ENCODE results near the gene AGBL1. TPM values are rescaled to one million over a fixed set of nuclear protein-coding genes. Genes with fewer than 3 reads are reported as not detected.
"Not testable (repeated sequence)": the region's sequence is repeated elsewhere in the genome, so short reads cannot be mapped to it uniquely, and the experiment has no call there.

The AGBL1 gene
- polyA plus RNA-seq, 4 donors, result 0.06 to 0.09 (median 0.09) TPM; not detected in 1

- DNase-seq (ENCODE audit: low read depth in 4 of 4, low spot score in 3 of 4), result no peak
Observed at GRCh38 chr15:86481720-86482119, 402.0 kb downstream of the AGBL1 start.

GRCh38 chr15:86483936-86484335 is 404.3 kb downstream of the AGBL1 start:
- DNase-seq (ENCODE audit: low read depth in 4 of 4, low spot score in 3 of 4), result no peak

DNA sequence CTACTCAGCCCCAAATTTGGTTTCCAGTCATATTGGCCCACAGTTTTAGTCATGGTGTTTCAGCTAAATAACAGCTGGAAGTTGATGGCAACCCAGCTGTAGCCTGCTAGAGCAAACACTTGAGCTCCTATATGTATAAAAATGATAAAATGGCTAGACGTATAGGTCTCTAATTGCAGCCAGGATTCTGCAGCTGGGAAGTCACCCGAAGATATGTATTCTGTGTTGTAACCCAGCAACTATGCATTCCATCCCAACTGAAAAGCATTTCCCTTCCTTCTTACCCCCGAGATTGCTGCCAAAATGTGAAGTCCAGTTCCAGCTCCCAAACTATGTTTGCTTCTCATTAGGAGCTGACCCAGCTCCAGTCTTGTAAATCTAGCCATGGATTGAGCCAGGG is 408.4 kb downstream of the AGBL1 start:
- DNase-seq (ENCODE audit: low read depth in 4 of 4, low spot score in 3 of 4), result no peak

DNA sequence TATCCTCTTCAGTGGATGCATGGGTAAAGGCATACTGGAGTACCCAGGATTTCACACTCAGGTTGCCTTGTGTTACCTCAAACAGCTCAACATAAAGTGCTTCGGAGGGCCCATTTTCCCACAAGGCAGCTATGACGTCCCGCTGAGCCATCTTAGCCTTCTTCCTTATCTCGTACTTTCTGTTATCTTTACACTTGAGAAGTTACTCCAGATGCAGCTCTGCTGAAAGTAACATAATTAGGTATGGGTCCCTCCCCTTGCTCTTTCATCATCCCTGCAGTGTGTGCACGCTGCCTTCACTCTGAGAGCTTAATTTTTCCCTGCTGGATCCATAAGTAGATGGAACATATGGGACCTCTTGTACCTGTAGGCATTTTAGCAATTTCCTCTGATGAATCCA is 410.3 kb downstream of the AGBL1 start:
- no peak for DNase-seq (ENCODE audit: low read depth in 4 of 4, low spot score in 3 of 4)

DNA sequence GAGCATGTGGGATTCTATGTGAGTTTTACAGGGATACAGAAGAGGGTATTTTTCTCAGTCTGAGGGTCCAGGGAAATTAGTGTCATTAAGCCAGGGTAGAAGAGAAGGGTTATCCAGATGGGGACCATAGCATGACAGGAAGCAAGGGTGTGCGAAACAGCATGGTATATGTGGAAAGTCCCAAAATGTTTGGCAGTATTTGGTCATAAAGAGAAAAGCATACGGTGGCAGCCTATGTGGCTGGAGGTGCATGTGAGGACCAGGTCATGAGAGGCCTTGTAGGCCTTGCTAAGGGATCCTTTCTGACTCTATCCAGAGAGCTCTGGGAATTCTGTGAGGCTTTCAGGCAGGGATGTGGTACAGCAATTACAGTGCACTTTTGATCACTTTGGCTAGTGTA is 411.4 kb downstream of the AGBL1 start:
- no peak for DNase-seq (ENCODE audit: low read depth in 4 of 4, low spot score in 3 of 4)

- no peak for DNase-seq (ENCODE audit: low read depth in 4 of 4, low spot score in 3 of 4)
Observed at GRCh38 chr15:86493884-86494283, 414.2 kb downstream of the AGBL1 start.

GRCh38 chr15:86494475-86494874 is 414.8 kb downstream of the AGBL1 start:
- no peak for DNase-seq (ENCODE audit: low read depth in 4 of 4, low spot score in 3 of 4)

DNA sequence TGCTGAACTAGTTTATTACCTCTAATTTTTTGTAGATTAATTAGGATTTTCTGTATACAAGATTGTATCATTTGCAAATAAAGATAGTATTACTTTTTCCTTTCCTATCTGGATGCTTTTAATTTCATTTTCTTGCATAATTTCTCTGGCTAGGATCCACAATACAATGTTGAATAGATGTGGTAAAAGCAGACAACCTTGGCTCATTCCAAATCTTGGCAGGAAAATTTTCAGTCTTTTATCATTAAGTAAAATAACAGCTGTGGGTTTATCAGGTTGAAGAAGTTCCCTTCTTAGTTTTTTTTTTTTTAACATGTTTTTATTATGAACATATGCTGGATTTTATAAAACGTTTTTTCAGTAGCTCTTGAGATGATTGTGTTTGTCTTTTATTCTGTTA is 422.6 kb downstream of the AGBL1 start:
- no peak for DNase-seq (ENCODE audit: low read depth in 4 of 4, low spot score in 3 of 4)

DNA sequence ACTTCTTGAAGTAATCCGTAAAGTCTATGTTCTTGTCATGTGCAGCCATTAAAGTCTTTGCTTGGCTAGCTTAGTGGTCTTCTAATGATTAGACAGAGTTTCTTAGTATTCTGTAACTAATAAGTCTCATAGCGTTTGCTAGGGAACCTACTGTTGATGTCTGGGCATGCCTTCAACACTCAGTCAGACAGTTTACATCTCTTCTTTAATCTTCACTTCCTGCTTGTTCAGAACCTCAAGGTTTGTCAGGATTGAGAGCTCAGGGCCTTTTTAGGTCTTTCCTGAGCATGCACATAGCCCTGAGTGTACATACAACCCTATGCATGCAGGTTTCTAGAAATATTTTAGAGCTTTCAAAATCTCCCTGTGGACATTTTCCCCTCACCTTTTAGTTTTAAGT is 426.3 kb downstream of the AGBL1 start:
- DNase-seq (ENCODE audit: low read depth in 4 of 4, low spot score in 3 of 4), result no peak

DNA sequence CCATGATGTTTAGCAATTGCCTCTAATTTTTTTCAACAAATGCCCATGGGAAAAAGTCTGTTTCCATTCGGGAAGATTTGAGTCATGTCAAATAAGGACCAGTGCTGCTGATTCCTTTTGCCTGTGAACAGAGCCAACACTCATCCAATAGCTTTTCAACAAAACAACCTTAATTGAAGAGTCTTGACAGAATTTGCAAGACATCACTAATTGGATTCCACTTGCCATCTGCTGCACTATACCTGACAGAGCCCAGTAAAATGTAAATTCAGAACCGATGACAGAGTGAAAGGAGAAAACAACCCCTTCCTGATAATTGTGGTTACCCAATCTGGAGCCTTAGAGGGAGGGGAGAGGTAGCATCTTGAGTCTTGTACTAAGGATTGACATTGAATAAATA is 426.7 kb downstream of the AGBL1 start:
- DNase-seq (ENCODE audit: low read depth in 4 of 4, low spot score in 3 of 4), result no peak

GRCh38 chr15:86515625-86516024 is 436.0 kb downstream of the AGBL1 start:
- no peak for DNase-seq (ENCODE audit: low read depth in 4 of 4, low spot score in 3 of 4)

GRCh38 chr15:86522721-86523120 is 443.1 kb downstream of the AGBL1 start:
- DNase-seq (ENCODE audit: low read depth in 4 of 4, low spot score in 3 of 4), result no peak

GRCh38 chr15:86526938-86527690 is 447.4 kb downstream of the AGBL1 start:
- DNase-seq (ENCODE audit: low read depth in 4 of 4, low spot score in 3 of 4), result no peak

DNA sequence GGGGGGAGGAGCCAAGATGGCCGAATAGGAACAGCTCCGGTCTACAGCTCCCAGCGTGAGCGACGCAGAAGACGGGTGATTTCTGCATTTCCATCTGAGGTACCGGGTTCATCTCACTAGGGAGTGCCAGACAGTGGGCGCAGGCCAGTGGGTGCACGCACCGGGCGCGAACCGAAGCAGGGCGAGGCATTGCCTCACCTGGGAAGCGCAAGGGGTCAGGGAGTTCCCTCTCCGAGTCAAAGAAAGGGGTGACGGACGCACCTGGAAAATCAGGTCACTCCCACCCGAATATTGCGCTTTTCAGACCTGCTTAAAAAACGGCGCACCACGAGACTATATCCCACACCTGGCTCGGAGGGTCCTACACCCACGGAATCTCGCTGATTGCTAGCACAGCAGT is 448.4 kb downstream of the AGBL1 start:
- not testable (repeated sequence) for DNase-seq (ENCODE audit: low read depth in 4 of 4, low spot score in 3 of 4)

DNA sequence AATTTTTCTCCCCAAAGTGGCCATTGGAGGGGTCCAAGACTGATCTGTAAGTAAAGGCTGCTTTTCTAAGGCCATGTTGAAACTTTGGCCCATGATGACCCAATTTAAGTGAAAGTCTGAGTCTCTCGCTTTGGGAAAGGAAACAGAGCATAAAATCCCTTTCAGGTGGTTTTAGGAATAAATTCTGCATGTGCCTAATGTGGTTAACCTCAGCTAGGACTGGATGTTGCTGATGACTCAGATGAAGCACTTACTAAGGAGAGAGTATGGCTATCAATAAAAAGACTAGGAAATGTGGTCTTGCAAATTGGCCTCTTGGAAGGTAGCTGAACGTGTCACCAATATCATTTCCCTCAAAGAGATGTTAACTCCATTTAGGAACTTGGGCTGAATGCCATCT is 458.5 kb downstream of the AGBL1 start:
- no peak for DNase-seq (ENCODE audit: low read depth in 4 of 4, low spot score in 3 of 4)

DNA sequence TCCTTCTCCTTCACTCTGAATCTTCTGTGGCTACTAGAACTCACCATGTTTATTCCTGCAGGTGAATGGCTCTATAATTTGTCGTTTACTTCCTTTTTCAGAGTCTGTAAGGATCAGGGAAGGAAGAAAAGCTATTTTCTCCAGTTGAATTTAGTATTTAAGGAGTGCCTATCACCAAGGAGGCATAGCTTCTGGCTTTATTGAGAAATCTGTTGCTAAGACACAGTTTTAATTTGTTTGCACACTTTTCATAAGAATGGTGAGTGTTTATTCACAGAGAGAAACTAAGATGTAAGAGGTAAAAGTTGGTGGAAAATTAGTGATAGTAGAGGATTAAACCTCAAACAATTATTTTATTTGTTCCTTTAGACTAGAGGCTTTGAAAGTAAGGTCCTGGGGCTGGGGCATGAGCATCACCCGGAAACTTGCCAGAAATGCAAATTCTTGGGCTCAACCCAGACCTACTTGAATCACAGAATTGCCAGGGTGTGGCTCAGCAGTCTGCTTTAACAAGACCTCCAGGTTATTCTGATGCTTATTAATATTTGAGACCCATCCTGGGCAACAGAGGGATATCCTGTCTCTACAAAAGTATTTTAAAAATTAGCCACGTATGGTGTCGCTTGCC is 461.3 kb downstream of the AGBL1 start:
- no peak for DNase-seq (ENCODE audit: low read depth in 4 of 4, low spot score in 3 of 4)

- no peak for DNase-seq (ENCODE audit: low read depth in 4 of 4, low spot score in 3 of 4)
Observed at GRCh38 chr15:86541540-86541939, 461.9 kb downstream of the AGBL1 start.

DNA sequence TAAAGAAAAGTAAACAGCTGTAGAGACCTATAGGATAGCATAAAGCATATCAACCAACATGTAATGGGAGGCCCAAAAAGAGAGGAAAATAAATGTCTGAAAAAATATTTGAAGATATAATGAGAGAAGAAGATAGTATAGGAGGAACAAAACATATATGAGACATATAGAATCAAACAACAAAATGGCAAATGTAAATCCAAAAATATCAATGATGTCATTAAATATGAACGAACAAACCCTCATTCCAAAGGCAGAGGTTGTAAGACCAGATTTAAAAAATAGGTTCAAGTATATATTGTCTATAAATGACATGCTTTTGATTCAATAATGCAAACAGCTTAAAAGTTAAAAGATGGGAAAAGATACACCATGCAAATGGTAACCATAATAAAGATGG is 470.4 kb downstream of the AGBL1 start:
- DNase-seq (ENCODE audit: low read depth in 4 of 4, low spot score in 3 of 4), result no peak

GRCh38 chr15:86553108-86553507 is 473.4 kb downstream of the AGBL1 start:
- DNase-seq (ENCODE audit: low read depth in 4 of 4, low spot score in 3 of 4), result no peak

DNA sequence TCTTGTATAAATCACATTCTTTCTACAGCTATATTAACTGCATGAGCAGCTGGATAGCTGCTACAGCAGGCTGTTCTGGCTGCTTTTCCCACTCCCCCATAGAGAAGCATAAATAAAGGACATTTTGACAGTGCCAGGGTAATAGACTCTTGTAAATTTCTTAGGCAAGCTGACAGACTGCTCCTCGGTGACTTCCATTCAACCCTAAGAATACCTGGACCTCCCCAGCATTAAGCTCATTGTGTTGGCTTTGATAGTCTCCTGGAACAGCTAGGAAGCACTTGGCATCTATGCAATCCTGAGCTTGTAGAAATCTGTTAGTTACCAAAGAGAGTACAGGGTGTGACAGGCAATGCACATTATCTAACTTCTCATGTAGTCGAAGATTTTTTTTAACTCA is 475.4 kb downstream of the AGBL1 start:
- peak; percentile 12 to 48 (median 34) for DNase-seq (ENCODE audit: low read depth in 4 of 4, low spot score in 3 of 4)

- DNase-seq (ENCODE audit: low read depth in 4 of 4, low spot score in 3 of 4), result no peak
Observed at GRCh38 chr15:86555939-86556338, 476.3 kb downstream of the AGBL1 start.

- no peak for DNase-seq (ENCODE audit: low read depth in 4 of 4, low spot score in 3 of 4)
Observed at GRCh38 chr15:86556396-86557017, 476.8 kb downstream of the AGBL1 start.

Data from left renal pelvis (tissue), 4 donors.